Measurements from ENCODE around the gene ANXA10. TPM values are rescaled to one million over a fixed set of nuclear protein-coding genes. Genes with fewer than 3 reads are reported as not detected.
"Not testable (repeated sequence)": the region's sequence is repeated elsewhere in the genome, so short reads cannot be mapped to it uniquely, and the experiment has no call there.

Gene ANXA10
- polyA plus RNA-seq (ENCODE audit: insufficient read length in 3 of 3), result under 1 TPM; 0.49 to 0.58 (median 0.53) TPM
- long read RNA-seq, donor 1, partial matches to known transcripts, result 0 of 1 reads
- long read RNA-seq, donor 1, other reads (novel, unspliced or antisense), result 0 of 1 reads
- long read RNA-seq, donor 2, result 0 reads
- long read RNA-seq, donor 3, result 0 reads
- long read RNA-seq, donor 4, result 0 reads
- long read RNA-seq, donor 5, result 0 reads
- long read RNA-seq, donor 6, result 0 reads
- long read RNA-seq, donor 7, result 0 reads
- long read RNA-seq, donor 8, result 0 reads
- long read RNA-seq, donor 9, partial matches to known transcripts, result 0 of 1 reads
- long read RNA-seq, donor 9, other reads (novel, unspliced or antisense), result 0 of 1 reads
- long read RNA-seq, donor 10, result 0 reads
- long read RNA-seq, donor 11, result 0 reads
- long read RNA-seq, donor 12, result 0 reads
- long read RNA-seq, donor 13, result 0 reads
- long read RNA-seq, donor 14, result 0 reads
- long read RNA-seq, donor 15, transcript ANXA10-201 (12 exons, 1,417 nt), result major isoform, 93 of 426 reads
- long read RNA-seq, donor 15, partial matches to known transcripts, result 333 of 426 reads
- long read RNA-seq, donor 15, other reads (novel, unspliced or antisense), result 0 of 426 reads
- long read RNA-seq, donor 16, result 0 reads

- DNase-seq, result no peak
Measured at GRCh38 chr4:168092176-168092712, at the start of gene ANXA10. TSS of gene ANXA10 (plus strand) at chr4:168092537. CDS start at chr4:168092701, 164 bp downstream.

DNA sequence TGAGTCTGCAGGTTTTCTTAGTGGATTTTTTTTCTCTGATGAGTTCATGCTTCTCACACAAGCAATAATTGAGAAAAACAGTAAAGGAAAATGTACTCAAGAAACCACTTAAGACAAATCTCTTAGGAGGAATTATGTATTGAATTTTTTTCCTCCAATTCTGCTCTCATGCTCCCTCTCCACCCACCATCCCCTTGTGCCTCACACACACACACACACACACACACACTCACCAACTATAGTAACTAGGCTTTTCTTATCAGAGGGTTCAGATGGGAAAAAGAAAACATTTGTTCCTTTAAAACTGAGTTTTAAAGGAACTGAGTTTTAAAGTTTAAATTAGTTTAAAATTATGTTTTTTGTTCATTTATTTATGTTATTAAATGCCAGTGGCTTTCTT lies 47.0 kb upstream of the ANXA10 start:
- no peak for DNase-seq

DNA sequence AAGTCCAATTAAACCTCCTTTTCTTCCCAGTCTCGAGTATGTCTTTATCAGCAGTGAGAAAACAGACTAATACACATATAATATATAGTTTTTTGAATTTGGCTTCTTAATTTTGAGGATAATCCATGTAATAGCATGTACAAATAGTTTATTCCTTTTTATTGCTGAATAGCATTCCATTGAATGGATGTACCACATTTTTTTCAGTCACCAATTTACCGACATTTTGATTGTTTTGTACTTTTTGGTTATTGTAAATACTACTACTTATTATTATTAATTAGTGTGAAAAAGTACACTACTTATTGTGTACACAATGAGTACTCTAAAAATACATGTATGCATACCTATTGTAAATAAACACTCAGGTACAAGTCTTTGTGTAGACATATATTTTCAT lies 42.3 kb upstream of the ANXA10 start:
- no peak for DNase-seq

DNA sequence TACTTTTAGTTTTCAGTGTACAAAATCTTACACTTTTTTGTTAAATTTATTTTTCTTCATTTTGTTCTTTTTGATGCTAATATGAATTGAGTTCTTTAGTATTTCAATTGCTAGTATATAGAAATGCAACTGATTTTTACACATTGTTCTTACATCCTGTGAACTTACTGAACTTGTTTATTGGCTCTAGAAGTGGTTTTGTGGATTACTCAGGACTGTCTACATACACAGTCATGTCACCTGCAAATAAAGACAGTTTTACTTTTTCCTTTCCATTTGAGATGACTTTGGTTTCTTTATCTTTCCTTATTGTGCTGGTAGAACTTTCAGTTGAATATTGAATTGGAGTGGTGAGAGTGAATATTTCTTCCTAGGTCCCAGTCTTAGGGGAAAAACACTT lies 40.8 kb upstream of the ANXA10 start:
- no peak for DNase-seq

- no peak for DNase-seq
Measured at GRCh38 chr4:168057412-168057811, 34.9 kb upstream of the ANXA10 start.

- DNase-seq, result no peak
Measured at GRCh38 chr4:168059251-168059650, 33.1 kb upstream of the ANXA10 start.

DNA sequence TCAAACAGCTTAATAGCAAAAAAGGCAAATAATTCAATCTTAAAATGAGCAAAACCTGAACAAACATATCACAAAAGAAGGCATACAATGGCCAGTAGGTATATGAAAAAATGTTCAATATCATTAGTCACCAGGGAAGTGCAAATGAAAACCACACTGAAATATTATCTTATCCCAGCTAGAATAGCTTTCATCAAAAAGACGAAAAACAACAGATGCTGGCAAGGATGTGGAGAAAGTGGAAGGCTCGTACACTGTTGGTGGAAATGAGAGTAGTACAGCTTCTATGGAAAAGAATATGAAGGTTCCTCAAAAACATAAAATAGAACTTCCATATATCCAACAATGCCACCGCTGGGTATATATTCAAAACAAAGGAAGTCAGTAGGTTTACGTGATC lies 29.3 kb upstream of the ANXA10 start:
- DNase-seq, result no peak

- no peak for DNase-seq
Measured at GRCh38 chr4:168070903-168071302, 21.4 kb upstream of the ANXA10 start.

DNA sequence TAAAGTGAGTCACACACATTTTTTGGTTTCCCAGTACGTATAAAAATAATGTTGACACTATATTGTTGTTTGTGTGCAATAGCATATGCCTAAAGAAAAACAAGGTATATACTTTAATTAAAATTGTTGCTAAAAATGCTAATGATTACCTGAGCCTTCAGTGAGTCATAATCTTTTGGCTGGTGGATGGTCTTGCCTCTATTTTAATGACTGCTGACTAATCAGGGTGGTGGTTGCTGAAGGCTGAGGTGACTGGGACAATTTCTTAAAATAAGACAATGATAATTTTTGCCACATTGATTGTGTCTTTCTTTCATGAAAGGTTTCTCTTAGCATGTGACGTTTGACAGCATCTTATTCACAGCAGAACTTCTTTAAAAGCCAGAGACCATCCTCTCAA lies 21.0 kb upstream of the ANXA10 start:
- DNase-seq, result no peak

- DNase-seq, result no peak
Measured at GRCh38 chr4:168074861-168075260, 17.5 kb upstream of the ANXA10 start.

- DNase-seq, result peak; percentile 59
Measured at GRCh38 chr4:168076989-168077725, 15.2 kb upstream of the ANXA10 start.

DNA sequence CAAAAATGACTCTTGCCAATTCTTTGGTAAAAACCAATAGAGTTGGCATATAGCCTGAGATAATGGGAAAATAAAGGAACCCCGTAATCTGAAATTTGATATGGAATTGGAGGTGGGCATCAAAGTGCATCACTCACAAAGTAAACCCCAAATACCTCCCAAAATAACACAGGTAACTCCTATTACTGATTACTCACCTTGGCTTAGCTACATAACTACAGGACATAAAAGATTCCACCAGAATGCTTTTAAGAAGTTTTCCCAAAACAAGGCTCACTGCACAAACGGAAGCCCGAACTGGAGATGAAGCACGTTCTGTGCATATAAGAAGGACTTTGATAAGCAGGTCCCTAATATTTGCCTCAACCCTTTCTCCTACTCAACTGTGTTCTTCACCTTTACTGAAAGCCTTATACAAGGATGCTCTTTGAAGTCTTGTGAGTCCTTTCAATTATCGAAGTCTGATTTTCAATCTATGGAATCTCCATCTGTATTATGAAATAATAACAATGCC lies 14.6 kb upstream of the ANXA10 start:
- DNase-seq, result no peak

DNA sequence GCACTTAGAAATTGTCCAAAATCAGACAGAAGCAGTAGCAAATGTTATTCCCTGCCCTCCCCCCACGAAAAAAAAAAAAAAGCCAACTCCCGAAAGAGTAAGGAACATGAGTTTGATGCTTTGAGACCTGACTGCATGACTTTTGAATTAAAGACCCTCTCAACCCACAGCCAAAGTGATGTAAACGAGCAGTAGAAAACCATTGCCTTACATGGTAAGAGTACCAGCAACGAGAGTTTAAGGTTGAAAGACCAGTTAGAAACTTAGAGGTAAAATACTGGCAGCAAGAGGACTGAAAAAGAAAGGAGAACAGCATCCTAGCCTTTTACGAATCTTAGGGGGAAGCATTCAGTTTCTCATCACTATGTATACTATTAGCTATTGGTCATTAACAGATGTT lies 10.0 kb upstream of the ANXA10 start:
- no peak for DNase-seq

DNA sequence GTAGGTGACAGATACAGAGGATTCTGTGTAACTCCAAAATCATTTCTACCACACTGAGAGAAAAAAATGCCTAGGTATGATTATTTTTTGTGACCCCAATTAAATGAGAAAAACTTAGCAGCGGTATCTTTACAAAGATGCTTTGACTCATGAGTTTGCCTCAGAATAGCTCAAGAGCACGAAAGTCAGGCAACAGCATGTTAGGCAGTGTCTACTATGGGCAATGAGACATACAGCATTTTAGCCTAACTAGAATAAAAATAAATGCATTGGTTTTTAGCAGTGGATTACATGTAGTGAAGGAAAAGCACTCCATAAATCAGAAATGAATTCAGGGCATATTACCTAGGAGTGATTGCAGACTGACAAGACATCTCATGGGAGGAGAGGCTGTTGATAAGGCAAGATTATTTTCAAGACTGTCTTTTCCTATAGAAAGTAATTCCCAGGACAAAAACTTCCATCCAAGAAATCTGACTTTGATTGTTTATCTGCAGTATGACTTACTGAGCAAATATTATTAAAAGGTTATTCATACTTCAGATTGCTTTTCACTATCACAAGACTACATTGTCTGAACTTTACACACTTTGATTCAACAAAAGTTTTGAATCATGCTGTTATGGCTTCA lies 3.6 kb downstream of the ANXA10 start:
- DNase-seq, result no peak

DNA sequence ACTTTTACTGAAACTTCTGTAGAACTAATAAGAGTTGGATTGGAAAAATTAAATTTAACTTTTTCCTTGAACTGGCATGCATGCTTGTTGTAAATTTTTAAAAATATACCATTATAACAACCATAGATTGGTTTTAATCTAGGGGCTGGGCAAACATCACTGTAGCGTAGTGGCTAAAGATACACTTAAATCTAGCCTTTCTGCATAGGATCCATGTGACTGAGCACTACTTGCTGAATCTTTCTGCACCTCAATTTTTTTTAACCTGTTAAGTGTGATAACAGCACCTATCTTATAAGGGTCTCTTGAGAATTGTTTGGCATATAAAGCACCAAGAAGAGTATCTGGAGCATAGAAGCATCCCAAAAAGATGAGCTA lies 4.1 kb downstream of the ANXA10 start:
- no peak for DNase-seq

GRCh38 chr4:168097161-168097560 lies 4.8 kb downstream of the ANXA10 start:
- DNase-seq, result no peak

- no peak for DNase-seq
Measured at GRCh38 chr4:168098248-168098717, 5.9 kb downstream of the ANXA10 start.

- DNase-seq, result no peak
Measured at GRCh38 chr4:168099195-168099594, 6.9 kb downstream of the ANXA10 start.

DNA sequence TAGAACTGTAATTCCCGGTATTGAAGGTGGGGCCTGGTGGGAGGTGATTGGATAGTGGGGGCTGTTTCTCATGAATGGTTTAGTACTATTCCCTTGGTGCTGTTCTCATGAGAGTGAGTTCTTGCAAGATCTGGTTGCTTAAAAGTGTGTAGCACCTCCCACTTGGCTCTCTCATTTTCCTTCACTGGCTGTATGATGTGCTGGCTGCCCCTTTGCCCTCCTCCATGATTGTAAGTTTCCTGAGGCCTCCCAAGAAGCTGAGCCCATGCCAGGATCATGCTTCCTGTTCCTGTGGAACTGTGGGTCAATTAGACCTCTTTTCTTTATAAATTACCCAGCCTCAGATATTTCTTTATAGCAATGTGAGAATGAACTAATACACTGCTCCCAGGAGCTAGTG lies 8.7 kb downstream of the ANXA10 start:
- DNase-seq, result no peak

GRCh38 chr4:168102403-168102802 lies 10.1 kb downstream of the ANXA10 start:
- DNase-seq, result no peak

GRCh38 chr4:168109527-168109926 lies 17.2 kb downstream of the ANXA10 start:
- no peak for DNase-seq

DNA sequence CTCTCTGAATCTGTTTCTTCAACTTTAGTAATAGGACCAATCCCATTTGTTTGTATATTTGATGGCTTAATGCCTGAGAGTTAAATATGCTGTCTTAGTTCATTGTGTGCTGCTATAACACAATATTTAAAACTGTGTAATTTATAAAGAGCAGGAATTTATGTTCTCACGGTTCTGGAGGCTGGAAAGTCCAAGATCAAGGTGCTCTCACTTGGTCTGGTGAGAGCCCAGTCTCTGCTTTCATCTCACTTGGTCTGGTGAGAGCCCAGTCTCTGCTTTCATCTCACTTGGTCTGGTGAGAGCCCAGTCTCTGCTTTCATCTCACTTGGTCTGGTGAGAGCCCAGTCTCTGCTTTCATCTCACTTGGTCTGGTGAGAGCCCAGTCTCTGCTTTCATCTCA lies 20.7 kb downstream of the ANXA10 start:
- DNase-seq, result not testable (repeated sequence)
